Stimulated activated CD4-positive, alpha-beta T cell treated with anti-CD3 and anti-CD28 coated beads, Interleukin-15, amount 100 ng/mL, for 24 hours (primary cell): ENCODE results near the gene HOXB4.

Experiments used
- DNase-seq: peaks from one replicate; pipeline ENCODE4 v3.0.0-alpha.2; 2020

Gene HOXB4

GRCh38 chr17:48555258-48556228 lies 22.6 kb downstream of the HOXB4 start:
- peak; percentile 23 for DNase-seq

- DNase-seq = no peak
Measured at GRCh38 chr17:48554412-48555257, 23.5 kb downstream of the HOXB4 start.

GRCh38 chr17:48553826-48554225 lies 24.3 kb downstream of the HOXB4 start:
- no peak for DNase-seq

- no peak for DNase-seq
Measured at GRCh38 chr17:48553190-48553547, 25.0 kb downstream of the HOXB4 start.

GRCh38 chr17:48552466-48553189 lies 25.5 kb downstream of the HOXB4 start:
- no peak for DNase-seq

GRCh38 chr17:48551596-48552465 lies 26.3 kb downstream of the HOXB4 start:
- no peak for DNase-seq

GRCh38 chr17:48551214-48551555 lies 27.0 kb downstream of the HOXB4 start:
- no peak for DNase-seq

GRCh38 chr17:48550502-48551213 lies 27.5 kb downstream of the HOXB4 start:
- no peak for DNase-seq

GRCh38 chr17:48549914-48550501 lies 28.1 kb downstream of the HOXB4 start:
- no peak for DNase-seq

GRCh38 chr17:48549281-48549630 lies 28.9 kb downstream of the HOXB4 start:
- DNase-seq = no peak

- DNase-seq = no peak
Measured at GRCh38 chr17:48548523-48549280, 29.4 kb downstream of the HOXB4 start.

- DNase-seq = peak; percentile 56
Measured at GRCh38 chr17:48547808-48548522, 30.2 kb downstream of the HOXB4 start.

- DNase-seq = no peak
Measured at GRCh38 chr17:48546924-48547807, 31.0 kb downstream of the HOXB4 start.

GRCh38 chr17:48546137-48546923 lies 31.8 kb downstream of the HOXB4 start:
- DNase-seq = no peak

GRCh38 chr17:48545539-48545938 lies 32.6 kb downstream of the HOXB4 start:
- DNase-seq = no peak

- no peak for DNase-seq
Measured at GRCh38 chr17:48545022-48545375, 33.2 kb downstream of the HOXB4 start, which contains the start of gene HOXB2. TSS of gene HOXB2 (minus strand) at chr17:48545109. CDS start at chr17:48544911, 198 bp downstream.

- peak; percentile 61 for DNase-seq
Measured at GRCh38 chr17:48544349-48545021, 33.7 kb downstream of the HOXB4 start.
